ENCODE data around the gene FOXP3. TPM values are rescaled to one million over a fixed set of nuclear protein-coding genes. Genes with fewer than 3 reads are reported as not detected.

Gene FOXP3
- total RNA-seq, 1 donor from 2014 or later: not detected

- H3K4me3 ChIP-seq (ENCODE audit: low read depth, low read length): no peak overlapping the region
- TF ChIP-seq CTCF (conservative IDR thresholded peaks at IDR 0.05; ENCODE audit: low read depth, low read length): no peak
- DNase-seq (ENCODE audit: low read depth): no peak
Observed at GRCh38 chrX:49273181-49273727, 8.7 kb upstream of the FOXP3 start.

GRCh38 chrX:49272421-49272820 is 7.9 kb upstream of the FOXP3 start:
- TF ChIP-seq CTCF (conservative IDR thresholded peaks at IDR 0.05; ENCODE audit: low read depth, low read length): no peak
- no peak for DNase-seq (ENCODE audit: low read depth)
- H3K4me3 ChIP-seq (ENCODE audit: low read depth, low read length): no peak overlapping the region

GRCh38 chrX:49271341-49271740 is 6.8 kb upstream of the FOXP3 start:
- H3K4me3 ChIP-seq (ENCODE audit: low read depth, low read length): no peak overlapping the region
- no peak for DNase-seq (ENCODE audit: low read depth)
- no peak for TF ChIP-seq CTCF (conservative IDR thresholded peaks at IDR 0.05; ENCODE audit: low read depth, low read length)

GRCh38 chrX:49270249-49270921 is 5.9 kb upstream of the FOXP3 start:
- H3K4me3 ChIP-seq (ENCODE audit: low read depth, low read length): peak overlapping the region; percentile 63
- DNase-seq (ENCODE audit: low read depth): no peak
- TF ChIP-seq CTCF (conservative IDR thresholded peaks at IDR 0.05; ENCODE audit: low read depth, low read length): no peak

- no peak for TF ChIP-seq CTCF (conservative IDR thresholded peaks at IDR 0.05; ENCODE audit: low read depth, low read length)
- peak within 1 kb of the TSS; percentile 66 for H3K4me3 ChIP-seq (ENCODE audit: low read depth, low read length)
- no peak for DNase-seq (ENCODE audit: low read depth)
Observed at GRCh38 chrX:49269767-49270248, 5.3 kb upstream of the FOXP3 start, which contains the start of gene PPP1R3F. PPP1R3F (plus strand) TSS chrX:49269793; CDS start chrX:49269870, 77 bp downstream.

- peak; percentile 87 for DNase-seq (ENCODE audit: low read depth)
- no peak for TF ChIP-seq CTCF (conservative IDR thresholded peaks at IDR 0.05; ENCODE audit: low read depth, low read length)
- peak overlapping the region; percentile 66 for H3K4me3 ChIP-seq (ENCODE audit: low read depth, low read length)
Observed at GRCh38 chrX:49269010-49269766, 4.7 kb upstream of the FOXP3 start.
